GM11168 (cell line): ENCODE results near the gene FJX1.
"Not testable (repeated sequence)": the region's sequence is repeated elsewhere in the genome, so short reads cannot be mapped to it uniquely, and the experiment has no call there.

Experiments
- in situ Hi-C: fragments of 300-500 bp; cut with MboI; formaldehyde crosslinking; loops from one replicate; pipeline ENCODE4 v1.12.0; 2022; ENCODE audit warnings: low sequenced_read_pairs; ENCODE audit not compliant: unreplicated experiment

The FJX1 gene

GRCh38 chr11:35661534-35661933 is 43.3 kb downstream of the FJX1 start:
- in situ Hi-C loops = no loop called here

GRCh38 chr11:35662061-35662648 is 43.9 kb downstream of the FJX1 start:
- in situ Hi-C loops = no loop called here

- in situ Hi-C loops = no loop called here
Observed at GRCh38 chr11:35662649-35663407, 44.6 kb downstream of the FJX1 start, which contains the start of gene TRIM44. TSS of gene TRIM44 (plus strand) at chr11:35662775. CDS start at chr11:35663112, 337 bp downstream.

GRCh38 chr11:35663408-35663702 is 45.1 kb downstream of the FJX1 start:
- in situ Hi-C loops = no loop called here

GRCh38 chr11:35664977-35665441 is 46.7 kb downstream of the FJX1 start:
- in situ Hi-C loops = no loop called here

- in situ Hi-C loops = no loop called here
Observed at GRCh38 chr11:35667257-35667656, 49.0 kb downstream of the FJX1 start.

- in situ Hi-C loops = not testable (repeated sequence)
Observed at GRCh38 chr11:35668350-35668749, 50.1 kb downstream of the FJX1 start.
